ENCODE results near the gene ANKK1. TPM values are rescaled to one million over a fixed set of nuclear protein-coding genes. Genes with fewer than 3 reads are reported as not detected.

Gene ANKK1
- total RNA-seq, 1 donor from 2014 or later: 0.50 TPM

GRCh38 chr11:113398669-113399430, 11.3 kb downstream of the ANKK1 start:
- Histone ChIP-seq H3K27me3 (ENCODE audit: control insufficient read depth, insufficient read depth, low read length) (peaks cover 2% of the 10 kb centered on the region), H3K4me3 (ENCODE audit: low read depth, low read length) (no peak overlapping the region), H3K36me3 (ENCODE audit: control insufficient read depth, insufficient read depth, low read length) (no peaks in the 10 kb centered on the region)
- TF ChIP-seq CTCF (IDR thresholded peaks at IDR 0.05; ENCODE audit: insufficient read depth, low read length, poor library complexity, severe bottlenecking): no peak
- DNase-seq (ENCODE audit: low read depth): no peak

- DNase-seq (ENCODE audit: low read depth): no peak
- Histone ChIP-seq H3K27me3 (ENCODE audit: control insufficient read depth, insufficient read depth, low read length) (peaks cover 9% of the 10 kb centered on the region), H3K4me3 (ENCODE audit: low read depth, low read length) (no peak overlapping the region), H3K36me3 (ENCODE audit: control insufficient read depth, insufficient read depth, low read length) (no peaks in the 10 kb centered on the region)
- TF ChIP-seq CTCF (IDR thresholded peaks at IDR 0.05; ENCODE audit: insufficient read depth, low read length, poor library complexity, severe bottlenecking): no peak
Measured at GRCh38 chr11:113400631-113401230, 13.2 kb downstream of the ANKK1 start.

GRCh38 chr11:113401718-113402117, 14.1 kb downstream of the ANKK1 start:
- Histone ChIP-seq H3K36me3 (ENCODE audit: control insufficient read depth, insufficient read depth, low read length) (no peaks in the 10 kb centered on the region), H3K27me3 (ENCODE audit: control insufficient read depth, insufficient read depth, low read length) (peaks cover 9% of the 10 kb centered on the region), H3K4me3 (ENCODE audit: low read depth, low read length) (no peak overlapping the region)
- peak; percentile 37 for DNase-seq (ENCODE audit: low read depth)
- TF ChIP-seq CTCF (IDR thresholded peaks at IDR 0.05; ENCODE audit: insufficient read depth, low read length, poor library complexity, severe bottlenecking): no peak

GRCh38 chr11:113404859-113405430, 17.4 kb downstream of the ANKK1 start:
- TF ChIP-seq CTCF (IDR thresholded peaks at IDR 0.05; ENCODE audit: insufficient read depth, low read length, poor library complexity, severe bottlenecking): no peak
- Histone ChIP-seq H3K27me3 (ENCODE audit: control insufficient read depth, insufficient read depth, low read length) (peaks cover 7% of the 10 kb centered on the region), H3K4me3 (ENCODE audit: low read depth, low read length) (no peak overlapping the region), H3K36me3 (ENCODE audit: control insufficient read depth, insufficient read depth, low read length) (no peaks in the 10 kb centered on the region)
- no peak for DNase-seq (ENCODE audit: low read depth)

GRCh38 chr11:113405724-113406478, 18.3 kb downstream of the ANKK1 start:
- no peak for DNase-seq (ENCODE audit: low read depth)
- Histone ChIP-seq H3K4me3 (ENCODE audit: low read depth, low read length) (no peak overlapping the region), H3K27me3 (ENCODE audit: control insufficient read depth, insufficient read depth, low read length) (peaks cover 9% of the 10 kb centered on the region), H3K36me3 (ENCODE audit: control insufficient read depth, insufficient read depth, low read length) (no peaks in the 10 kb centered on the region)
- no peak for TF ChIP-seq CTCF (IDR thresholded peaks at IDR 0.05; ENCODE audit: insufficient read depth, low read length, poor library complexity, severe bottlenecking)

Measured in kidney epithelial cell (primary cell).